K562 (cell line): Measurements from ENCODE around the gene KCNK6. TPM values are rescaled to one million over a fixed set of nuclear protein-coding genes. Genes with fewer than 3 reads are reported as not detected.

Experiments used
- ARID2 ChIP-seq: fragments of 450-650 bp; IDR thresholded peaks from 2 replicates; pipeline ENCODE4 v1.6.1; 2017; ENCODE audit warnings: antibody characterized with exemption, mild to moderate bottlenecking
- ETV1 ChIP-seq: fragments of 450-650 bp; conservative IDR thresholded peaks from 2 replicates; pipeline ENCODE4 v1.6.1; 2016; ENCODE audit warnings: missing genetic modification characterization, control low read depth, low read depth, missing compliant biosample characterization
- HDAC2 ChIP-seq: fragments of 450-650 bp; IDR thresholded peaks from 2 replicates; pipeline ENCODE4 v1.6.1; 2016; ENCODE audit warnings: mild to moderate bottlenecking
- NFYB ChIP-seq: IDR thresholded peaks from 2 replicates; pipeline ENCODE4 v1.6.1; 2011; ENCODE audit warnings: mild to moderate bottlenecking, moderate library complexity; ENCODE audit not compliant: insufficient read length; ENCODE audit errors: extremely low read depth
- PCBP1 ChIP-seq: fragments of 200-400 bp; formaldehyde crosslinking; IDR thresholded peaks from 2 replicates; pipeline ENCODE4 v1.6.1; 2018; ENCODE audit warnings: mild to moderate bottlenecking, low read depth, low read length; ENCODE audit not compliant: poor library complexity, severe bottlenecking
- POLR2A ChIP-seq: fragments of 450-650 bp; conservative IDR thresholded peaks from 2 replicates; pipeline ENCODE4 v1.6.1; 2016
- RFX1 ChIP-seq: fragments of 450-650 bp; IDR thresholded peaks from 2 replicates; pipeline ENCODE4 v1.6.1; 2016; ENCODE audit warnings: mild to moderate bottlenecking, moderate library complexity
- TRIM24 ChIP-seq, 2 experiments: fragments of 450-650 bp; IDR thresholded peaks; 2 replicates each; pipeline ENCODE4 v1.6.1; 2016
- XRCC4 ChIP-seq: IDR thresholded peaks from one replicate; pipeline ENCODE4 v1.6.1; 2011; ENCODE audit not compliant: insufficient read depth, insufficient read length; ENCODE audit errors: extremely low read depth
- ZC3H11A ChIP-seq: IDR thresholded peaks from 2 replicates; pipeline ENCODE4 v1.6.1; 2012; ENCODE audit warnings: low read depth, low read length, improper control_type of control experiment
- ZNF561 ChIP-seq: fragments of 450-650 bp; formaldehyde crosslinking; conservative IDR thresholded peaks from 2 replicates; pipeline ENCODE4 v1.4.0; 2020; ENCODE audit warnings: mild to moderate bottlenecking, moderate library complexity
- ZSCAN32 ChIP-seq: fragments of 450-650 bp; formaldehyde crosslinking; IDR thresholded peaks from 2 replicates; pipeline ENCODE4 v1.4.0; 2020; ENCODE audit warnings: mild to moderate bottlenecking, moderate library complexity
- polyA plus RNA-seq, 8 experiments: library from polyadenylated mRNA; depleted of rRNA in 4 of 8; stranded (reverse) in 5 of 8; unstranded in 3 of 8; fragments of >200 nt; fragmentation: Nextera tagmentation in 2 of 8; fragmentation: Illumina TruSeq in 1 of 8; extraction: Ambion mirVana in 2 of 8; extraction: Trizol in 1 of 8; gene quantifications; 2 replicates each; pipeline versions ENCODE4 v1.2.1 to v1.2.3, GENCODE V29; 2011 to 2014; ENCODE audit warnings: inconsistent platforms in 1 of 8, missing spikeins in 1 of 8
- total RNA-seq, 7 experiments: library from RNA; depleted of rRNA in 6 of 7; stranded (reverse); fragments of >200 nt in 6 of 7; fragmentation: Illumina TruSeq in 2 of 7; extraction: Trizol in 2 of 7; gene quantifications; 2 replicates each; pipeline versions ENCODE4 v1.2.1 to v1.2.3, GENCODE V29; 2011 to 2021; ENCODE audit warnings: low replicate concordance in 1 of 7
- TF ChIP-seq, protein P1 (sequence below): IDR thresholded peaks from 2 replicates; pipeline ENCODE4 v1.6.1; 2011; ENCODE audit warnings: borderline replicate concordance, low read depth, mild to moderate bottlenecking, moderate library complexity, low read length; ENCODE audit not compliant: insufficient read depth, poor library complexity, severe bottlenecking
- TF ChIP-seq, protein P2 (sequence below): fragments of 250-450 bp; sonication (Bioruptor Pico); IDR thresholded peaks from 2 replicates; pipeline ENCODE4 v1.4.0; 2020
- TF ChIP-seq, protein P3 (sequence below): fragments of 450-650 bp; formaldehyde crosslinking; IDR thresholded peaks from 2 replicates; pipeline ENCODE4 v1.4.0; 2022; ENCODE audit warnings: mild to moderate bottlenecking, moderate library complexity
- TF ChIP-seq, protein P4 (sequence below): sonication (generic); formaldehyde crosslinking; IDR thresholded peaks from 2 replicates; pipeline ENCODE4 v1.8.1; 2023; ENCODE audit warnings: mild to moderate bottlenecking, missing genetic modification reagents, moderate library complexity
- TF ChIP-seq, protein P5 (sequence below), 2 experiments: fragments of 450-650 bp; conservative IDR thresholded peaks; 2 replicates each; pipeline ENCODE4 v1.6.1; 2017; ENCODE audit warnings: mild to moderate bottlenecking in 2 of 2, moderate library complexity in 2 of 2
- TF ChIP-seq, protein P6 (sequence below): fragments of 450-650 bp; conservative IDR thresholded peaks from 2 replicates; pipeline ENCODE4 v1.6.1; 2016; ENCODE audit warnings: missing genetic modification characterization, low read depth, mild to moderate bottlenecking, missing compliant biosample characterization, moderate library complexity

Gene KCNK6
- total and polyA plus RNA-seq, 9 of the 15 experiments (the other 6 are each of a cell fraction or from before 2014, with no cell fraction given) = 0.05 to 0.42 (median 0.15) TPM

DNA sequence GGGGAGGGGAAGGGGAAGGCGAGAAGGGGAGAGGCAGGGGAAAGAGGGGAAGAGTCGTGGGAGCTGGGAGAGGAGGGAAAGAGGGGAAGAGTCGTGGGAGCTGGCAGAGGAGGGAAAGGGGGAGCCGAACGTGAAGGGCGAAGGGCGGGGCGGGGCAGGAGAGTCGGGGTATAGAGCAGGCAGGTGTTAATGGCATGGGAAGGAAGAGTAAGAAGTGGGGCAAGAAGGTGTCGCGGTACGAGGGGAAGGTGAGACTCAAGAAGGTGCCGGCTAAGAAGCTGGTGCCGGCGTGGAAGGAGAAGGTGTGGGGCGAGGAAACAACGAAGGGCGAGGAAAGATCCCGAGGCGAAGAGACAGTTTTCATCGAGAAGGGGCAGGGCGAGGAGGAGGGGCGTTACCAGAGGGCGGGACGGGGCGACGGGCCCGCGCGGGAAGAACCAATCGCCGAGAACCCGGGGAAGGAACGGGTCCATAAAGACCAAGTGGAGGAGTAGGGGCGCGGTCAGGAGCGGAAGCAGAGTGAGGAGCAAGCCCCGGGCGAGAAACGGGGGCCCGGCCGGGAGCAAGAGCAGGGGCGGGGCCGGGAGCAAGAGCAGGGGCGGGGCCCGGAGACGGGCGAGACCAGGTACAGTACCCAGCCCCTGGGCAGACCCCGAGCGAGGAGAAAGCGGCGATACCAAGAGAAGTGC lies 16.4 kb downstream of the KCNK6 start (continued):
- TF ChIP-seq, protein P1, sequence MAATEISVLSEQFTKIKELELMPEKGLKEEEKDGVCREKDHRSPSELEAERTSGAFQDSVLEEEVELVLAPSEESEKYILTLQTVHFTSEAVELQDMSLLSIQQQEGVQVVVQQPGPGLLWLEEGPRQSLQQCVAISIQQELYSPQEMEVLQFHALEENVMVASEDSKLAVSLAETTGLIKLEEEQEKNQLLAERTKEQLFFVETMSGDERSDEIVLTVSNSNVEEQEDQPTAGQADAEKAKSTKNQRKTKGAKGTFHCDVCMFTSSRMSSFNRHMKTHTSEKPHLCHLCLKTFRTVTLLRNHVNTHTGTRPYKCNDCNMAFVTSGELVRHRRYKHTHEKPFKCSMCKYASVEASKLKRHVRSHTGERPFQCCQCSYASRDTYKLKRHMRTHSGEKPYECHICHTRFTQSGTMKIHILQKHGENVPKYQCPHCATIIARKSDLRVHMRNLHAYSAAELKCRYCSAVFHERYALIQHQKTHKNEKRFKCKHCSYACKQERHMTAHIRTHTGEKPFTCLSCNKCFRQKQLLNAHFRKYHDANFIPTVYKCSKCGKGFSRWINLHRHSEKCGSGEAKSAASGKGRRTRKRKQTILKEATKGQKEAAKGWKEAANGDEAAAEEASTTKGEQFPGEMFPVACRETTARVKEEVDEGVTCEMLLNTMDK = no peak
- no peak for TF ChIP-seq ZNF561
- TF ChIP-seq PCBP1 = peak; percentile 9
- TF ChIP-seq, protein P2, sequence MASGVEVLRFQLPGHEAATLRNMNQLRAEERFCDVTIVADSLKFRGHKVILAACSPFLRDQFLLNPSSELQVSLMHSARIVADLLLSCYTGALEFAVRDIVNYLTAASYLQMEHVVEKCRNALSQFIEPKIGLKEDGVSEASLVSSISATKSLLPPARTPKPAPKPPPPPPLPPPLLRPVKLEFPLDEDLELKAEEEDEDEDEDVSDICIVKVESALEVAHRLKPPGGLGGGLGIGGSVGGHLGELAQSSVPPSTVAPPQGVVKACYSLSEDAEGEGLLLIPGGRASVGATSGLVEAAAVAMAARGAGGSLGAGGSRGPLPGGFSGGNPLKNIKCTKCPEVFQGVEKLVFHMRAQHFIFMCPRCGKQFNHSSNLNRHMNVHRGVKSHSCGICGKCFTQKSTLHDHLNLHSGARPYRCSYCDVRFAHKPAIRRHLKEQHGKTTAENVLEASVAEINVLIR (CRISPR knock-in tag) = no peak
- no peak for TF ChIP-seq ZSCAN32 (CRISPR knock-in tag)
- 0 out of 2 replicates have a peak, but pooled peaks have one; percentile 12 for TF ChIP-seq HDAC2
- peak; percentile 15 for TF ChIP-seq NFYB
- TF ChIP-seq POLR2A = peak; percentile 74
- TF ChIP-seq, protein P3, sequence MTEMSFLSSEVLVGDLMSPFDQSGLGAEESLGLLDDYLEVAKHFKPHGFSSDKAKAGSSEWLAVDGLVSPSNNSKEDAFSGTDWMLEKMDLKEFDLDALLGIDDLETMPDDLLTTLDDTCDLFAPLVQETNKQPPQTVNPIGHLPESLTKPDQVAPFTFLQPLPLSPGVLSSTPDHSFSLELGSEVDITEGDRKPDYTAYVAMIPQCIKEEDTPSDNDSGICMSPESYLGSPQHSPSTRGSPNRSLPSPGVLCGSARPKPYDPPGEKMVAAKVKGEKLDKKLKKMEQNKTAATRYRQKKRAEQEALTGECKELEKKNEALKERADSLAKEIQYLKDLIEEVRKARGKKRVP (CRISPR knock-in tag) = no peak
- no peak for TF ChIP-seq RFX1
- TF ChIP-seq, protein P4, sequence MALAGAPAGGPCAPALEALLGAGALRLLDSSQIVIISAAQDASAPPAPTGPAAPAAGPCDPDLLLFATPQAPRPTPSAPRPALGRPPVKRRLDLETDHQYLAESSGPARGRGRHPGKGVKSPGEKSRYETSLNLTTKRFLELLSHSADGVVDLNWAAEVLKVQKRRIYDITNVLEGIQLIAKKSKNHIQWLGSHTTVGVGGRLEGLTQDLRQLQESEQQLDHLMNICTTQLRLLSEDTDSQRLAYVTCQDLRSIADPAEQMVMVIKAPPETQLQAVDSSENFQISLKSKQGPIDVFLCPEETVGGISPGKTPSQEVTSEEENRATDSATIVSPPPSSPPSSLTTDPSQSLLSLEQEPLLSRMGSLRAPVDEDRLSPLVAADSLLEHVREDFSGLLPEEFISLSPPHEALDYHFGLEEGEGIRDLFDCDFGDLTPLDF = no peak
- TF ChIP-seq ETV1 (tag) = peak; percentile 45
- TF ChIP-seq, protein P5, sequence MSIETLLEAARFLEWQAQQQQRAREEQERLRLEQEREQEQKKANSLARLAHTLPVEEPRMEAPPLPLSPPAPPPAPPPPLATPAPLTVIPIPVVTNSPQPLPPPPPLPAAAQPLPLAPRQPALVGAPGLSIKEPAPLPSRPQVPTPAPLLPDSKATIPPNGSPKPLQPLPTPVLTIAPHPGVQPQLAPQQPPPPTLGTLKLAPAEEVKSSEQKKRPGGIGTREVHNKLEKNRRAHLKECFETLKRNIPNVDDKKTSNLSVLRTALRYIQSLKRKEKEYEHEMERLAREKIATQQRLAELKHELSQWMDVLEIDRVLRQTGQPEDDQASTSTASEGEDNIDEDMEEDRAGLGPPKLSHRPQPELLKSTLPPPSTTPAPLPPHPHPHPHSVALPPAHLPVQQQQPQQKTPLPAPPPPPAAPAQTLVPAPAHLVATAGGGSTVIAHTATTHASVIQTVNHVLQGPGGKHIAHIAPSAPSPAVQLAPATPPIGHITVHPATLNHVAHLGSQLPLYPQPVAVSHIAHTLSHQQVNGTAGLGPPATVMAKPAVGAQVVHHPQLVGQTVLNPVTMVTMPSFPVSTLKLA (conservative IDR thresholded peaks at IDR 0.05) = no peak; a peak in 1 of 4 replicates
- TF ChIP-seq ARID2 = no peak
- no peak for TF ChIP-seq XRCC4
- TF ChIP-seq, protein P6, sequence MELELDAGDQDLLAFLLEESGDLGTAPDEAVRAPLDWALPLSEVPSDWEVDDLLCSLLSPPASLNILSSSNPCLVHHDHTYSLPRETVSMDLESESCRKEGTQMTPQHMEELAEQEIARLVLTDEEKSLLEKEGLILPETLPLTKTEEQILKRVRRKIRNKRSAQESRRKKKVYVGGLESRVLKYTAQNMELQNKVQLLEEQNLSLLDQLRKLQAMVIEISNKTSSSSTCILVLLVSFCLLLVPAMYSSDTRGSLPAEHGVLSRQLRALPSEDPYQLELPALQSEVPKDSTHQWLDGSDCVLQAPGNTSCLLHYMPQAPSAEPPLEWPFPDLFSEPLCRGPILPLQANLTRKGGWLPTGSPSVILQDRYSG (tag) = no peak
- no peak for TF ChIP-seq ZC3H11A
- peak in 1 of 2 experiments; percentile 60; a peak in 3 of 4 replicates for TF ChIP-seq TRIM24 (IDR thresholded peaks at IDR 0.05)
